HG03139 (cell line): ENCODE data around the gene HBD.

ENCODE experiments used
- ATAC-seq: cut with Tn5 transposase; IDR thresholded peaks from one replicate; pipeline ENCODE4 v1.9.1; 2021; ENCODE audit not compliant: unreplicated experiment

Gene HBD

DNA sequence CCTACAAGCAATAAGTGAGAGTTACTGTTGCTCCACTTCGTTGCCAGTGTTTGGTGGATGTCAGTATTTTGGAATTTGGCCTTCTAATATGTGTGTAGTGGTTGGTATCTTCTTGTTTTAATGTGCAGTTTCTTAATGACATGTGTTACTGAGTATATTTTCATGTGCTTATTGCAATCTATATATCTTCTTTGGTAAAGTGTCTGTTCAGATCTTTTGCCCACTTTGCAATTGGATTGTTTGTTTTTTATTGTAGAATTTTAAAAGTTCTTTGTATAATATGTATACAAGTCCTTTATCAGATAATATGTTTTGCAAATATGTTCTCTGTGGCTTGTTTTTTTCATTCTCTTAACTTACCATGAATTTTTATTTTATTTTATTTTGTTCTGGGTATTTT lies 41.5 kb downstream of the HBD start:
- no peak for ATAC-seq

GRCh38 chr11:5188201-5188600 lies 46.1 kb downstream of the HBD start:
- no peak for ATAC-seq
